Nephron (organoid): ENCODE measurements around the gene SPC24.
A peak's percentile ranks its signal among the peaks of the same experiment; 100 is the strongest.

Experiments used
- H3K27ac Mint-ChIP-seq, 3 experiments: 2 replicates each; pipeline ENCODE4 v1.8.0; 2020; ENCODE audit warnings: mixed read lengths in 3 of 3, mild to moderate bottlenecking in 2 of 3, moderate library complexity in 1 of 3
- H3K27me3 Mint-ChIP-seq: 2 replicates; pipeline ENCODE4 v1.8.0; 2021; ENCODE audit warnings: low read depth, mild to moderate bottlenecking, moderate library complexity, mixed read lengths
- H3K36me3 Mint-ChIP-seq: 2 replicates; pipeline ENCODE4 v1.8.0; 2020; ENCODE audit warnings: low read depth, mixed read lengths
- H3K4me1 Mint-ChIP-seq: 2 replicates; pipeline ENCODE4 v1.8.0; 2020; ENCODE audit warnings: mixed read lengths
- H3K4me3 Mint-ChIP-seq, 3 experiments: 2 replicates each; pipeline ENCODE4 v1.8.0; 2020; ENCODE audit warnings: mild to moderate bottlenecking in 3 of 3, mixed read lengths in 3 of 3, moderate library complexity in 2 of 3
- H3K9me3 Mint-ChIP-seq: 2 replicates; pipeline ENCODE4 v1.8.0; 2020; ENCODE audit warnings: mixed read lengths
- CTCF ChIP-seq, 3 experiments: fragments of 200-600 bp; sonication (generic); IDR thresholded peaks; one replicate each; pipeline ENCODE4 v1.5.0; 2021; ENCODE audit warnings: antibody characterized with exemption in 3 of 3; ENCODE audit not compliant: unreplicated experiment in 3 of 3

Gene SPC24

GRCh38 chr19:11169896-11170678, 14.5 kb upstream of the SPC24 start:
- H3K4me1 Mint-ChIP-seq: peaks cover 11% of the 10 kb centered on the region
- no peak overlapping the region for H3K4me3 Mint-ChIP-seq
- TF ChIP-seq CTCF (IDR thresholded peaks at IDR 0.05; ENCODE audit: unreplicated experiment in 3 of 3): no peak
- H3K27me3 Mint-ChIP-seq: no peaks in the 10 kb centered on the region
- H3K36me3 Mint-ChIP-seq: peaks cover 57% of the 10 kb centered on the region
- no peaks in the 10 kb centered on the region for H3K9me3 Mint-ChIP-seq
- H3K27ac Mint-ChIP-seq: no peak overlapping the region

- H3K36me3 Mint-ChIP-seq: peaks cover 66% of the 10 kb centered on the region
- H3K4me3 Mint-ChIP-seq: no peak overlapping the region
- H3K27ac Mint-ChIP-seq: peak overlapping the region in 2 of 3 experiments; percentile 9 to 51
- no peak for TF ChIP-seq CTCF (IDR thresholded peaks at IDR 0.05; ENCODE audit: unreplicated experiment in 3 of 3)
- H3K9me3 Mint-ChIP-seq: no peaks in the 10 kb centered on the region
- peaks cover 21% of the 10 kb centered on the region for H3K4me1 Mint-ChIP-seq
- no peaks in the 10 kb centered on the region for H3K27me3 Mint-ChIP-seq
Observed at GRCh38 chr19:11168568-11168967, 13.0 kb upstream of the SPC24 start.

DNA sequence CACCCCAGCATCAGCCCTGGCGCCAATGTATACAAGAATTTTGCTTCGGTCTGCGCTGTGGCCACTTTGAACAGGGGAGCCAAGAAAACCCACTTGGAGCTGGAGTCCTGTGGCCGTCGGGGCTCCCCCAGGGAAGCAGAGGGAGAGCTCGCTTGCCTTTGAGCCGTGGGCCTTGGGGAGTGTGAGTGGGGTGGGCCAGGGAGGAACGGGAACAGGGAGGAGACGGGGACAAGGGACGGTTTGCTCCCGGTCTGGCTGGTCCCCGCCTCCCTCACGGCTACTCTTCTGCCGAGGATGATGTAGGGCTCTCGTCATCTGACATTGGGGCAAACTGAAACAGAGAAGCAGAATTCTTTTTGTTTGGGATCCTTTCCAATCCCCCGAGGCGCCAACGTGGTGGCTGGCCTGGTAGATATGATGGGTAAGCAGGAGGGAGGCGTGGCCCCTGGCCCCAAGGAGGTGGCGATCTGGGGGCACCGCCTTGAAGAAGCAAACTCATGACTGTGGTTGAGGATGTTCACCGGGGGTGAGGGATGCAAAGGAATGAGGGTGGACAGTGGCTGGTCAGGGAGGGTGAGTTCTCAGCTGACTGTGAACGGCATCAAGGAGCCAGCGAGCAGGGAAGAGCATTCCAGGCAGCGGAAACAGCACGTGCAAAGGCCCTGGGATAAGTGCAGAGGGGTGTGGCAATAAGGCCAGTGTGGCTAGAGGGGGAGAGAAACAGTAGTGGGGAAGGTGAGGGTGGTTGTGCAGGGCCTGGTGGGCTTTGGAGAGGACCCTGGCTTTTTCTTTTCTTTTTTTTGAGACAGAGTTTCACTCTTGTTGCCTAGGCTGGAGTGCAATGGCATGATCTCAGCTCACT, 10.9 kb upstream of the SPC24 start:
- TF ChIP-seq CTCF (IDR thresholded peaks at IDR 0.05; ENCODE audit: unreplicated experiment in 3 of 3): no peak
- Mint-ChIP-seq H3K36me3 (peaks cover 59% of the 10 kb centered on the region), H3K4me1 (peaks cover 21% of the 10 kb centered on the region), H3K27ac (peak overlapping the region in 2 of 3 experiments; percentile 61 to 97), H3K9me3 (no peaks in the 10 kb centered on the region), H3K27me3 (no peaks in the 10 kb centered on the region), H3K4me3 (no peak overlapping the region)

DNA sequence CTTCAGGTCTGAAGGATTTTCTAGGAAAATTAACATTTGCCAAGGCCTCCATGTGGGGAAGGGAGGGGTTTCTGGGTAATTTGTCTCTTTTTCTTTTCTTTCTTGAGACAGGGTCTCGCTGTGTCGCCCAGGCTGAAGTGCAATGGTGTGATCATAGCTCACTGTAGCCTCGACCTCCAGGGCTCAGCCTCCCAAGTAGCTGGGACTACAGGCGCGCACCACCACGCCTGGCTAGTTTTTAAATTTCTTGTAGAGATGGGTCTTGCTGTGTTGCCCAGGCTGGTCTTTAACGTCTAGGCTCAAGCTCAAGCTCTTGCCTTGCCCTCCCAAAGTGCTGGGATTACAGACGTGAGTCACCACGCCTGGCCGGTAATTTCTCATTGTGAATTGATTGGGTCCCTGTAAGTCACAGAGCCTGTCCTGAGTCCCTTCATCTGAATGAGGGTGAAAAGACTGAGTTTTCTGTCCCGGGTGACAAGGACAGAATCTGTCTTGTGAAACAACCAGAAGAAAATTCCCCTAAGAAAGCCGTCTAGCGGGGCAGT, 10.0 kb upstream of the SPC24 start:
- TF ChIP-seq CTCF (IDR thresholded peaks at IDR 0.05; ENCODE audit: unreplicated experiment in 3 of 3): no peak
- H3K4me1 Mint-ChIP-seq: peaks cover 21% of the 10 kb centered on the region
- no peaks in the 10 kb centered on the region for H3K9me3 Mint-ChIP-seq
- no peaks in the 10 kb centered on the region for H3K27me3 Mint-ChIP-seq
- H3K27ac Mint-ChIP-seq: peak overlapping the region; percentile 1 to 97 (median 61)
- peaks cover 59% of the 10 kb centered on the region for H3K36me3 Mint-ChIP-seq
- no peak overlapping the region for H3K4me3 Mint-ChIP-seq

- Mint-ChIP-seq H3K4me1 (peaks cover 25% of the 10 kb centered on the region), H3K4me3 (peak overlapping the region in 1 of 3 experiments; percentile 64), H3K9me3 (peaks cover 3% of the 10 kb centered on the region), H3K27me3 (no peaks in the 10 kb centered on the region), H3K36me3 (peaks cover 57% of the 10 kb centered on the region), H3K27ac (peak overlapping the region; percentile 1 to 97 (median 61))
- no peak for TF ChIP-seq CTCF (IDR thresholded peaks at IDR 0.05; ENCODE audit: unreplicated experiment in 3 of 3)
Observed at GRCh38 chr19:11164879-11165406, 9.4 kb upstream of the SPC24 start.
